ENCODE data around the gene ITGA5.

Gene ITGA5

GRCh38 chr12:54455760-54456469 lies 36.8 kb upstream of the ITGA5 start:
- H3K4me3 ChIP-seq (ENCODE audit: control insufficient read depth, low read depth, low read length) = no peak overlapping the region
- TF ChIP-seq, protein P1, sequence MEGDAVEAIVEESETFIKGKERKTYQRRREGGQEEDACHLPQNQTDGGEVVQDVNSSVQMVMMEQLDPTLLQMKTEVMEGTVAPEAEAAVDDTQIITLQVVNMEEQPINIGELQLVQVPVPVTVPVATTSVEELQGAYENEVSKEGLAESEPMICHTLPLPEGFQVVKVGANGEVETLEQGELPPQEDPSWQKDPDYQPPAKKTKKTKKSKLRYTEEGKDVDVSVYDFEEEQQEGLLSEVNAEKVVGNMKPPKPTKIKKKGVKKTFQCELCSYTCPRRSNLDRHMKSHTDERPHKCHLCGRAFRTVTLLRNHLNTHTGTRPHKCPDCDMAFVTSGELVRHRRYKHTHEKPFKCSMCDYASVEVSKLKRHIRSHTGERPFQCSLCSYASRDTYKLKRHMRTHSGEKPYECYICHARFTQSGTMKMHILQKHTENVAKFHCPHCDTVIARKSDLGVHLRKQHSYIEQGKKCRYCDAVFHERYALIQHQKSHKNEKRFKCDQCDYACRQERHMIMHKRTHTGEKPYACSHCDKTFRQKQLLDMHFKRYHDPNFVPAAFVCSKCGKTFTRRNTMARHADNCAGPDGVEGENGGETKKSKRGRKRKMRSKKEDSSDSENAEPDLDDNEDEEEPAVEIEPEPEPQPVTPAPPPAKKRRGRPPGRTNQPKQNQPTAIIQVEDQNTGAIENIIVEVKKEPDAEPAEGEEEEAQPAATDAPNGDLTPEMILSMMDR (conservative IDR thresholded peaks at IDR 0.05; ENCODE audit: control insufficient read depth, insufficient read depth, low read depth, low read length) = no peak
- no peak for DNase-seq (ENCODE audit: low read depth)

DNA sequence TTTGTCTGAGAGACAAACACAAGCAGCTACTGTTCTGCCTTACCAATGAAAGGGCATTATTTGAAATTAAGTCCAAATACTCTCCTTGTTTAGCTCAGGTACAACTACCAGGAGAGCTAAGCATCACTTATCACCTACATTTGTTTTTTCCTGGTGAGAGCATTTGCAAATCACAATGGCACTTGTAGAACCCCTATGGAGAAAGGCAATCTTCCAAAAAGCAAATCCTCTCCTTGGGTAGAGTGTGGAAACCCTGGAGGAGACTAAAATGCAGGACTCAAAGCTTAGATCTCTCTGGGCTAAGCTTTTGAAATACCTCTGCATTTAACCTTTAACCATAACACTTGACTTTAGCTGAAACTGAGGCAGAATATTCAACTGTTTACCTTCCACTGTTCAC lies 33.6 kb upstream of the ITGA5 start:
- no peak for DNase-seq (ENCODE audit: low read depth)
- TF ChIP-seq, protein P1 (conservative IDR thresholded peaks at IDR 0.05; ENCODE audit: control insufficient read depth, insufficient read depth, low read depth, low read length) = no peak
- H3K4me3 ChIP-seq (ENCODE audit: control insufficient read depth, low read depth, low read length) = no peak overlapping the region

DNA sequence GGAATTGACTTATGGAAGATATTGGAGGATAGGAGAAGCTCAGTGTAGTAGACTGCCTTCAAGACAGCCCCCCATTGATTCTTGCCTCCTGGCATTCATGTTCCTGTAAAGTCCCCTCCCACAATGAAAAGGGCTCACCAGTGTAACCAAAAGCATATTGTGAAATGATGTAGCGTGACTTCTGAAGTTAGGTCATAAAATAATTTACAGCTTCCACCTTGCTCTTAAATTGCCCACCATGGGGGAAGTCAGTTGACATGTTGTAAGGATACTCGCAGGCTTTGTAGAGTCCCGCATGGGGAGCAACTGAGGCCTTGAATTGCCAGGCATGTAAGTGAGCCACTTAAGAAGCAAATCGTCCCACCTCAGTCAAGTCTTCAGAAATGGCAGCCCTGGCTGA lies 29.3 kb upstream of the ITGA5 start:
- TF ChIP-seq, protein P1 (conservative IDR thresholded peaks at IDR 0.05; ENCODE audit: control insufficient read depth, insufficient read depth, low read depth, low read length) = no peak
- DNase-seq (ENCODE audit: low read depth) = no peak
- H3K4me3 ChIP-seq (ENCODE audit: control insufficient read depth, low read depth, low read length) = no peak overlapping the region

- DNase-seq (ENCODE audit: low read depth) = no peak
- TF ChIP-seq, protein P1 (conservative IDR thresholded peaks at IDR 0.05; ENCODE audit: control insufficient read depth, insufficient read depth, low read depth, low read length) = no peak
- no peak overlapping the region for H3K4me3 ChIP-seq (ENCODE audit: control insufficient read depth, low read depth, low read length)
Measured at GRCh38 chr12:54447917-54448316, 28.9 kb upstream of the ITGA5 start.

- DNase-seq (ENCODE audit: low read depth) = no peak
- TF ChIP-seq, protein P1 (conservative IDR thresholded peaks at IDR 0.05; ENCODE audit: control insufficient read depth, insufficient read depth, low read depth, low read length) = no peak
Measured at GRCh38 chr12:54444206-54444605, 25.1 kb upstream of the ITGA5 start.

GRCh38 chr12:54443446-54443845 lies 24.4 kb upstream of the ITGA5 start:
- DNase-seq (ENCODE audit: low read depth) = no peak
- TF ChIP-seq, protein P1 (conservative IDR thresholded peaks at IDR 0.05; ENCODE audit: control insufficient read depth, insufficient read depth, low read depth, low read length) = no peak
- H3K4me3 ChIP-seq (ENCODE audit: control insufficient read depth, low read depth, low read length) = no peak overlapping the region

More at GRCh38 chr12:54444206-54444605, 25.1 kb upstream of the ITGA5 start:
- no peak overlapping the region for H3K4me3 ChIP-seq (ENCODE audit: control insufficient read depth, low read depth, low read length)
